GM12878 (cell line): ENCODE data around the gene SLC2A4RG.

Experiments
- BACH1 ChIP-seq: fragments of 450-650 bp; IDR thresholded peaks from 2 replicates; pipeline ENCODE4 v1.6.1; 2017; ENCODE audit warnings: mild to moderate bottlenecking, borderline replicate concordance
- EP300 ChIP-seq, 2 experiments: fragments of 150-350 bp in 1 of 2; IDR thresholded peaks; 2 replicates each; pipeline ENCODE4 v1.6.1; 2011 to 2012; ENCODE audit warnings: low read depth in 2 of 2, low read length in 2 of 2, borderline replicate concordance in 1 of 2, improper control_type of control experiment in 1 of 2, inconsistent platforms in 1 of 2; ENCODE audit not compliant: control insufficient read depth in 1 of 2
- FOXK2 ChIP-seq: fragments of 450-650 bp; IDR thresholded peaks from 2 replicates; pipeline ENCODE4 v1.6.1; 2017; ENCODE audit warnings: mild to moderate bottlenecking, moderate library complexity
- POLR2A ChIP-seq: IDR thresholded peaks from 2 replicates; pipeline ENCODE4 v1.6.1; 2011; ENCODE audit warnings: low read depth, mild to moderate bottlenecking, low read length
- POLR2AphosphoS2 ChIP-seq: IDR thresholded peaks from 2 replicates; pipeline ENCODE4 v1.6.1; 2011; ENCODE audit warnings: low read depth, mild to moderate bottlenecking, low read length, improper control_type of control experiment, moderate library complexity
- POLR2AphosphoS5 ChIP-seq: IDR thresholded peaks from 2 replicates; pipeline ENCODE4 v1.6.1; 2011; ENCODE audit warnings: mild to moderate bottlenecking, low read length, inconsistent platforms
- SIN3A ChIP-seq: IDR thresholded peaks from 2 replicates; pipeline ENCODE4 v1.6.1; 2012; ENCODE audit warnings: low read depth, low read length, improper control_type of control experiment
- TARDBP ChIP-seq: IDR thresholded peaks from 2 replicates; pipeline ENCODE4 v1.6.1; 2016; ENCODE audit warnings: borderline replicate concordance
- YY1 ChIP-seq: IDR thresholded peaks from 2 replicates; pipeline ENCODE4 v1.6.1; 2011; ENCODE audit warnings: low read depth, mild to moderate bottlenecking, low read length
- ZNF687 ChIP-seq: fragments of 450-650 bp; IDR thresholded peaks from 2 replicates; pipeline ENCODE4 v1.6.1; 2017; ENCODE audit warnings: mild to moderate bottlenecking, moderate library complexity
- TF ChIP-seq, protein P1 (sequence below): fragments of 450-650 bp; conservative IDR thresholded peaks from 2 replicates; pipeline ENCODE4 v1.6.1; 2017; ENCODE audit warnings: mild to moderate bottlenecking, moderate library complexity
- TF ChIP-seq, protein P2 (sequence below), 3 experiments: IDR thresholded peaks in 2 of 3; conservative IDR thresholded peaks in 1 of 3; 2 replicates each; pipeline ENCODE4 v1.5.1; 2011; ENCODE audit warnings: low read depth in 3 of 3, low read length in 3 of 3, mild to moderate bottlenecking in 3 of 3, control low read depth in 2 of 3, moderate library complexity in 2 of 3, inconsistent platforms in 1 of 3, mixed read lengths in 1 of 3; ENCODE audit not compliant: control insufficient read depth in 2 of 3, insufficient read depth in 1 of 3; ENCODE audit errors: extremely low read depth in 1 of 3

GRCh38 chr20:63746751-63747315, 7.3 kb downstream of the SLC2A4RG start:
- TF ChIP-seq POLR2A (no peak), TARDBP (no peak), FOXK2 (no peak), POLR2AphosphoS5 (no peak), YY1 (no peak), POLR2AphosphoS2 (no peak), BACH1 (no peak), ZNF687 (no peak), EP300 (IDR thresholded peaks at IDR 0.05; ENCODE audit: borderline replicate concordance in 1 of 2, control insufficient read depth in 1 of 2, low read depth in 2 of 2, low read length in 2 of 2) (no peak), SIN3A (no peak)
- TF ChIP-seq, protein P1, sequence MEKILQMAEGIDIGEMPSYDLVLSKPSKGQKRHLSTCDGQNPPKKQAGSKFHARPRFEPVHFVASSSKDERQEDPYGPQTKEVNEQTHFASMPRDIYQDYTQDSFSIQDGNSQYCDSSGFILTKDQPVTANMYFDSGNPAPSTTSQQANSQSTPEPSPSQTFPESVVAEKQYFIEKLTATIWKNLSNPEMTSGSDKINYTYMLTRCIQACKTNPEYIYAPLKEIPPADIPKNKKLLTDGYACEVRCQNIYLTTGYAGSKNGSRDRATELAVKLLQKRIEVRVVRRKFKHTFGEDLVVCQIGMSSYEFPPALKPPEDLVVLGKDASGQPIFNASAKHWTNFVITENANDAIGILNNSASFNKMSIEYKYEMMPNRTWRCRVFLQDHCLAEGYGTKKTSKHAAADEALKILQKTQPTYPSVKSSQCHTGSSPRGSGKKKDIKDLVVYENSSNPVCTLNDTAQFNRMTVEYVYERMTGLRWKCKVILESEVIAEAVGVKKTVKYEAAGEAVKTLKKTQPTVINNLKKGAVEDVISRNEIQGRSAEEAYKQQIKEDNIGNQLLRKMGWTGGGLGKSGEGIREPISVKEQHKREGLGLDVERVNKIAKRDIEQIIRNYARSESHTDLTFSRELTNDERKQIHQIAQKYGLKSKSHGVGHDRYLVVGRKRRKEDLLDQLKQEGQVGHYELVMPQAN: no peak
- TF ChIP-seq, protein P2, sequence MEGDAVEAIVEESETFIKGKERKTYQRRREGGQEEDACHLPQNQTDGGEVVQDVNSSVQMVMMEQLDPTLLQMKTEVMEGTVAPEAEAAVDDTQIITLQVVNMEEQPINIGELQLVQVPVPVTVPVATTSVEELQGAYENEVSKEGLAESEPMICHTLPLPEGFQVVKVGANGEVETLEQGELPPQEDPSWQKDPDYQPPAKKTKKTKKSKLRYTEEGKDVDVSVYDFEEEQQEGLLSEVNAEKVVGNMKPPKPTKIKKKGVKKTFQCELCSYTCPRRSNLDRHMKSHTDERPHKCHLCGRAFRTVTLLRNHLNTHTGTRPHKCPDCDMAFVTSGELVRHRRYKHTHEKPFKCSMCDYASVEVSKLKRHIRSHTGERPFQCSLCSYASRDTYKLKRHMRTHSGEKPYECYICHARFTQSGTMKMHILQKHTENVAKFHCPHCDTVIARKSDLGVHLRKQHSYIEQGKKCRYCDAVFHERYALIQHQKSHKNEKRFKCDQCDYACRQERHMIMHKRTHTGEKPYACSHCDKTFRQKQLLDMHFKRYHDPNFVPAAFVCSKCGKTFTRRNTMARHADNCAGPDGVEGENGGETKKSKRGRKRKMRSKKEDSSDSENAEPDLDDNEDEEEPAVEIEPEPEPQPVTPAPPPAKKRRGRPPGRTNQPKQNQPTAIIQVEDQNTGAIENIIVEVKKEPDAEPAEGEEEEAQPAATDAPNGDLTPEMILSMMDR (IDR thresholded peaks at IDR 0.05 in 2 of 3, conservative IDR thresholded peaks at IDR 0.05 in 1 of 3; ENCODE audit: control insufficient read depth in 2 of 3, extremely low read depth in 1 of 3, insufficient read depth in 1 of 3, low read depth in 3 of 3, low read length in 3 of 3): no peak
